Breast epithelium (tissue), 4 donors: ENCODE measurements around the gene PACSIN3. TPM values are rescaled to one million over a fixed set of nuclear protein-coding genes. Genes with fewer than 3 reads are reported as not detected.

Experiments
- DNase-seq, 2 donors: peaks; one replicate each; pipeline ENCODE4 v3.0.0-alpha.2; 2019; ENCODE audit warnings: low spot score in 2 of 2
- H3K27ac ChIP-seq, 2 donors: fragments of 200-600 bp; sonication (generic) in 1 of 2; one replicate each; pipeline ENCODE4 v1.5.1; 2016 to 2019; ENCODE audit warnings: mild to moderate bottlenecking in 1 of 2
- H3K27me3 ChIP-seq, 2 donors: fragments of 200-600 bp; sonication (generic) in 1 of 2; one replicate each; pipeline versions ENCODE4 v1.5.1 to v1.6.0; 2017 to 2019; ENCODE audit warnings: control low read depth in 1 of 2, mild to moderate bottlenecking in 1 of 2
- H3K36me3 ChIP-seq: fragments of 200-600 bp; one replicate; pipeline ENCODE4 v1.5.1; 2019
- H3K4me1 ChIP-seq, 2 donors: fragments of 200-600 bp; sonication (generic); one replicate each; pipeline ENCODE4 v1.5.1; 2016 to 2019; ENCODE audit warnings: control low read depth in 1 of 2
- H3K4me3 ChIP-seq, 3 donors: fragments of 200-600 bp; sonication (generic); 1 replicate in 2 of 3; 2 replicates in 1 of 3; pipeline ENCODE4 v1.5.1; 2016 to 2019; ENCODE audit warnings: mild to moderate bottlenecking in 3 of 3, moderate library complexity in 2 of 3
- H3K9me3 ChIP-seq, 2 donors: fragments of 200-600 bp; sonication (generic) in 1 of 2; one replicate each; pipeline ENCODE4 v1.5.1; 2016 to 2019; ENCODE audit warnings: control low read depth in 1 of 2
- CTCF ChIP-seq, 3 donors: fragments of 450-650 bp; IDR thresholded peaks; one replicate each; pipeline ENCODE4 v1.5.1; 2016 to 2017; ENCODE audit warnings: antibody characterized with exemption in 3 of 3, mild to moderate bottlenecking in 3 of 3, moderate library complexity in 3 of 3
- POLR2A ChIP-seq: fragments of 450-650 bp; IDR thresholded peaks from one replicate; pipeline ENCODE4 v1.6.1; 2016; ENCODE audit warnings: antibody characterized with exemption, mild to moderate bottlenecking, moderate library complexity
- POLR2AphosphoS5 ChIP-seq, 3 donors: sonication (generic); formaldehyde crosslinking; IDR thresholded peaks; one replicate each; pipeline ENCODE4 v1.6.1; 2017; ENCODE audit warnings: antibody characterized with exemption in 3 of 3
- intact Hi-C: fragments of 100-400 bp; cut with DNase I; formaldehyde crosslinking; loops from one replicate; pipeline ENCODE4 v1.15.1; 2023; ENCODE audit warnings: low total_unique reads
- total RNA-seq, 3 donors: library from RNA; depleted of rRNA; stranded (reverse); fragments of >200 nt; gene quantifications; one replicate each; pipeline ENCODE4 v1.1.0, GENCODE V29; 2016

PACSIN3 gene
- total RNA-seq, 3 donors from 2014 or later: 9.9 to 47.3 (median 33.1) TPM

- TF ChIP-seq POLR2AphosphoS5 (IDR thresholded peaks at IDR 0.05) (no peak), CTCF (IDR thresholded peaks at IDR 0.05) (no peak), POLR2A (no peak)
- intact Hi-C loops: loop anchor here (10.0 kb wide), 1 partner anchor 1072 kb away; no protein-coding TSS in a partner anchor
These were observed 19.9 kb downstream of the PACSIN3 start for GRCh38 chr11:47166368-47166767.

GRCh38 chr11:47165253-47165840, 20.9 kb downstream of the PACSIN3 start:
- DNase-seq: no peak
- TF ChIP-seq POLR2A (no peak), POLR2AphosphoS5 (IDR thresholded peaks at IDR 0.05) (no peak), CTCF (IDR thresholded peaks at IDR 0.05) (no peak)
- Histone ChIP-seq H3K4me1 (no peaks in the 10 kb centered on the region), H3K27ac (no peak overlapping the region), H3K9me3 (no peaks in the 10 kb centered on the region), H3K27me3 (no peaks in the 10 kb centered on the region), H3K4me3 (no peak overlapping the region), H3K36me3 (peaks cover 11% of the 10 kb centered on the region)
- intact Hi-C loops: loop anchor here (10.0 kb wide), 1 partner anchor 1071 kb away; no protein-coding TSS in a partner anchor

More at GRCh38 chr11:47166368-47166767, 19.9 kb downstream of the PACSIN3 start:
- no peak overlapping the region for H3K4me3 ChIP-seq
- DNase-seq: no peak
- H3K4me1 ChIP-seq: no peaks in the 10 kb centered on the region
- no peaks in the 10 kb centered on the region for H3K27me3 ChIP-seq
- H3K36me3 ChIP-seq: peaks cover 18% of the 10 kb centered on the region
- no peaks in the 10 kb centered on the region for H3K9me3 ChIP-seq
- no peak overlapping the region for H3K27ac ChIP-seq

GRCh38 chr11:47164321-47164720, 21.9 kb downstream of the PACSIN3 start:
- no peaks in the 10 kb centered on the region for H3K9me3 ChIP-seq
- no peak for DNase-seq
- H3K36me3 ChIP-seq: peaks cover 11% of the 10 kb centered on the region
- no peak for TF ChIP-seq CTCF (IDR thresholded peaks at IDR 0.05)
- no peak for TF ChIP-seq POLR2A
- TF ChIP-seq POLR2AphosphoS5 (IDR thresholded peaks at IDR 0.05): no peak
- intact Hi-C loops: loop anchor here (10.0 kb wide), 1 partner anchor 1070 kb away; no protein-coding TSS in a partner anchor
- no peaks in the 10 kb centered on the region for H3K27me3 ChIP-seq
- no peaks in the 10 kb centered on the region for H3K4me1 ChIP-seq
- no peak overlapping the region for H3K27ac ChIP-seq
- no peak overlapping the region for H3K4me3 ChIP-seq

GRCh38 chr11:47163898-47164297, 22.3 kb downstream of the PACSIN3 start:
- intact Hi-C loops: loop anchor here (10.0 kb wide), 1 partner anchor 1069 kb away; no protein-coding TSS in a partner anchor
- Histone ChIP-seq H3K27me3 (no peaks in the 10 kb centered on the region), H3K27ac (no peak overlapping the region), H3K4me3 (no peak overlapping the region), H3K4me1 (no peaks in the 10 kb centered on the region), H3K36me3 (peaks cover 11% of the 10 kb centered on the region), H3K9me3 (no peaks in the 10 kb centered on the region)
- TF ChIP-seq POLR2AphosphoS5 (IDR thresholded peaks at IDR 0.05) (no peak), POLR2A (no peak), CTCF (IDR thresholded peaks at IDR 0.05) (no peak)
- DNase-seq: no peak

- Histone ChIP-seq H3K27me3 (no peaks in the 10 kb centered on the region), H3K9me3 (no peaks in the 10 kb centered on the region), H3K27ac (no peak overlapping the region), H3K4me1 (no peaks in the 10 kb centered on the region), H3K36me3 (peaks cover 11% of the 10 kb centered on the region), H3K4me3 (no peak overlapping the region)
- TF ChIP-seq POLR2A (no peak), POLR2AphosphoS5 (IDR thresholded peaks at IDR 0.05) (no peak), CTCF (IDR thresholded peaks at IDR 0.05) (no peak)
- intact Hi-C loops: loop anchor here (10.0 kb wide), 1 partner anchor 1068 kb away; no protein-coding TSS in a partner anchor
- DNase-seq: no peak
These were observed 23.0 kb downstream of the PACSIN3 start for GRCh38 chr11:47163193-47163592.
